ENCODE data around the gene ARHGAP26.

DNA sequence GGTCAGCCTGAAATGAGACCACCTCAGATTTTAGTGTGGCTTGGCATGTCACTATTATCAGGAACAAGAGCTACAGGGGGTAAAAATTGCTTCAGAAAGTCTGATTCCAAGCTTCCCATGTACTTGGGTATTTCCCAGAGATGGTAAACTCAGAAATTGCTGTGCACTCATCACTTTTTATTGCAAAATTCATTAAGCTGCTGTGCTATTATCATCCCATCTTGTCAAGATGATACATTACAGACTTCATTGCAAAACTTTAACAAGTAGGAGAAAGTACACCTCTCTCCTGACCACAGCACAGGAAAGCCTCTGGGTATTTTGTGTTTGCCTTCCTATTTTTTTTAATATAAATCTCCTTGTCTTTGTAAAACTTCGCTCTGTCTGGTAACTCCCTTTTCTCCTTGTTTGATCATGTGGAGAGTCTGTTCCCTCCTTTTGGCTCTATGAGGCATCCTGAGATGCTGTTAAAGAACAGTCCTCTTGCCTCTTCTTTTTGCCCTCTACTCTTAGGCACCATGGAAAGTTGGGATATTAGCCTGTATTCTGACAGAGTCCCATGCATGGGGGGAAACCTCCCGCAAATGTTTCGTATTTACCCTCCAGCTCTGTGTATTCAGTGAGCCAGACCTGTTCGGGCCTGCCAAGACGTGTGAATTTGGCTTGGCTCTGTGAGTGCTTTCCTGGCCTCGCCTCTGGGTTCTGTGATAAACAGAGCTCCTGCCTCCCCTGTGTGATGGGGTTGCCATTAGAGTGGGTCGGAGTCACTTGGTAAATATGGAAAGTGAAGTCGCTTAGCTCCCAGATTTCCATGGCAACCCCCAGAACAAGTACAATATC lies 372.6 kb downstream of the ARHGAP26 start:
- no peak for TF ChIP-seq ZNF274 (IDR thresholded peaks at IDR 0.05; ENCODE audit: low read depth, low read length)
- no peak for TF ChIP-seq YY1 (IDR thresholded peaks at IDR 0.05; ENCODE audit: insufficient read depth, insufficient read length)

Measured in NT2/D1 (cell line).